IMR-90 (cell line): ENCODE data around the gene CATSPER4. TPM values are rescaled to one million over a fixed set of nuclear protein-coding genes. Genes with fewer than 3 reads are reported as not detected.

Experiments
- ATAC-seq: fragments of 200-7000 bp; cut with Tn5 transposase; 2 replicates; pipeline ENCODE4 v1.9.1; 2020; ENCODE audit warnings: low read depth, mild to moderate bottlenecking, moderate library complexity
- BruUV-seq: library from RNA; stranded (reverse); fragments of 400-500 nt; replicated peaks from 2 replicates; lab custom pipeline; 2021; lab: Mats Ljungman, UMichigan
- CTCF ChIA-PET: fragments of 300-600 bp; formaldehyde crosslinking; extraction: SDS; loops from one replicate; lab custom pipeline; 2021; ENCODE audit warnings: antibody characterized with exemption; lab: Yijun Ruan, JAX
- POLR2A ChIA-PET: fragments of 300-600 bp; sonication (Branson Sonifier 250); formaldehyde crosslinking; loops from one replicate; lab custom pipeline; 2022; ENCODE audit warnings: antibody characterized with exemption; ENCODE audit not compliant: unreplicated experiment; lab: Charles Lee
- DNase-seq: peaks from one replicate; pipeline ENCODE4 v3.0.0; 2013
- H2AFZ ChIP-seq: replicated peaks from 2 replicates; pipeline ENCODE3; 2013; ENCODE audit warnings: low read length, mild to moderate bottlenecking; ENCODE audit not compliant: poor library complexity
- H2AK5ac ChIP-seq: 2 replicates; pipeline ENCODE4 v1.6.1; 2013; ENCODE audit warnings: low read depth, low read length, inconsistent platforms
- H2AK9ac ChIP-seq: replicated peaks from 2 replicates; pipeline ENCODE3; 2013; ENCODE audit warnings: mild to moderate bottlenecking, low read depth, low read length, moderate library complexity; ENCODE audit not compliant: poor library complexity
- H2BK120ac ChIP-seq: 2 replicates; pipeline ENCODE4 v1.6.1; 2013; ENCODE audit warnings: low read depth, low read length, inconsistent platforms
- H2BK15ac ChIP-seq: 3 replicates; pipeline ENCODE4 v1.6.1; 2013; ENCODE audit warnings: low read depth, low read length, inconsistent platforms
- H2BK20ac ChIP-seq: 2 replicates; pipeline ENCODE4 v1.6.1; 2013; ENCODE audit warnings: low read depth, mild to moderate bottlenecking, inconsistent platforms, low read length, moderate library complexity
- H2BK5ac ChIP-seq: 2 replicates; pipeline ENCODE4 v1.6.1; 2013; ENCODE audit warnings: mild to moderate bottlenecking, low read depth, low read length, inconsistent platforms; ENCODE audit not compliant: poor library complexity, severe bottlenecking
- H3K14ac ChIP-seq: replicated peaks from 2 replicates; pipeline ENCODE4 v1.6.1; 2013; ENCODE audit warnings: low read depth, low read length, inconsistent platforms
- H3K18ac ChIP-seq: 2 replicates; pipeline ENCODE4 v1.6.1; 2013; ENCODE audit warnings: low read depth, low read length, control low read depth
- H3K23ac ChIP-seq: 2 replicates; pipeline ENCODE4 v1.6.1; 2013; ENCODE audit warnings: low read depth, low read length, inconsistent platforms
- H3K27ac ChIP-seq: 2 replicates; pipeline ENCODE4 v1.5.1; 2013; ENCODE audit warnings: mild to moderate bottlenecking, control low read depth, low read length; ENCODE audit not compliant: insufficient read depth
- H3K27me3 ChIP-seq: 2 replicates; pipeline ENCODE4 v1.6.1; 2013; ENCODE audit warnings: low read length; ENCODE audit not compliant: control insufficient read depth, insufficient read depth
- H3K36me3 ChIP-seq: 2 replicates; pipeline ENCODE4 v1.6.1; 2013; ENCODE audit warnings: low read length, mixed read lengths; ENCODE audit not compliant: control insufficient read depth, insufficient read depth
- H3K4ac ChIP-seq: 2 replicates; pipeline ENCODE4 v1.6.1; 2013; ENCODE audit warnings: low read depth, low read length, inconsistent platforms
- H3K4me1 ChIP-seq: 2 replicates; pipeline ENCODE4 v1.6.1; 2013; ENCODE audit warnings: low read length, mixed read lengths; ENCODE audit not compliant: control insufficient read depth, insufficient read depth
- H3K4me2 ChIP-seq: 2 replicates; pipeline ENCODE4 v1.6.1; 2013; ENCODE audit warnings: low read depth, mild to moderate bottlenecking, control low read depth, low read length, moderate library complexity
- H3K4me3 ChIP-seq: 2 replicates; pipeline ENCODE4 v1.5.1; 2013; ENCODE audit warnings: low read depth, mild to moderate bottlenecking, control low read depth, low read length, moderate library complexity; ENCODE audit not compliant: insufficient read depth
- H3K56ac ChIP-seq: 2 replicates; pipeline ENCODE4 v1.6.1; 2013; ENCODE audit warnings: low read length, inconsistent platforms; ENCODE audit not compliant: insufficient read depth; ENCODE audit errors: extremely low read depth
- H3K79me1 ChIP-seq, 2 experiments: 2 replicates each; pipeline ENCODE4 v1.6.1; 2013; ENCODE audit warnings: low read length in 2 of 2, inconsistent platforms in 1 of 2, low read depth in 1 of 2
- H3K9ac ChIP-seq: 2 replicates; pipeline ENCODE4 v1.6.1; 2013; ENCODE audit warnings: low read depth, low read length, control low read depth
- H3K9me1 ChIP-seq: 2 replicates; pipeline ENCODE4 v1.6.1; 2013; ENCODE audit warnings: low read length, inconsistent platforms; ENCODE audit not compliant: insufficient read depth
- H3K9me3 ChIP-seq: 2 replicates; pipeline ENCODE4 v1.6.1; 2013; ENCODE audit warnings: low read length; ENCODE audit not compliant: control insufficient read depth, insufficient read depth
- H4K20me1 ChIP-seq: 2 replicates; pipeline ENCODE4 v1.6.1; 2013; ENCODE audit warnings: low read length, inconsistent platforms; ENCODE audit not compliant: insufficient read depth
- H4K5ac ChIP-seq: 2 replicates; pipeline ENCODE4 v1.6.1; 2013; ENCODE audit warnings: mild to moderate bottlenecking, low read depth, low read length, control low read depth
- H4K8ac ChIP-seq, 2 experiments: 2 replicates each; pipeline ENCODE4 v1.6.1; 2013; ENCODE audit warnings: low read depth in 2 of 2, low read length in 2 of 2, control low read depth in 1 of 2, inconsistent platforms in 1 of 2
- H4K91ac ChIP-seq: 2 replicates; pipeline ENCODE4 v1.6.1; 2013; ENCODE audit warnings: low read depth, low read length, inconsistent platforms; ENCODE audit not compliant: insufficient read depth
- ELK1 ChIP-seq: fragments of 150-350 bp; IDR thresholded peaks from 2 replicates; pipeline ENCODE4 v1.6.1; 2016; ENCODE audit warnings: low read depth, mild to moderate bottlenecking, low read length, moderate library complexity, borderline replicate concordance
- FOS ChIP-seq: fragments of 150-350 bp; IDR thresholded peaks from 2 replicates; pipeline ENCODE4 v1.6.1; 2016; ENCODE audit warnings: low read depth, low read length
- MAFK ChIP-seq: IDR thresholded peaks from 2 replicates; pipeline ENCODE4 v1.6.1; 2012; ENCODE audit warnings: low read depth, low read length, improper control_type of control experiment
- RFX5 ChIP-seq: IDR thresholded peaks from 2 replicates; pipeline ENCODE4 v1.8.0; 2012; ENCODE audit warnings: low read depth, mild to moderate bottlenecking, low read length, moderate library complexity
- WGBS, 2 experiments: methylation state at CpG; one replicate each; pipeline versions ENCODE4 v1.1.5 to v1.1.7; 2013; ENCODE audit warnings: missing lambda C conversion rate in 2 of 2; ENCODE audit not compliant: insufficient read length in 1 of 2; ENCODE audit errors: extremely low coverage in 2 of 2; 5-methylcytosine and 5-hydroxymethylcytosine counted together
- dilution Hi-C: fragments of 300-500 bp; cut with HindIII; formaldehyde crosslinking; loops from one replicate; pipeline ENCODE4 v1.14.3; 2018; ENCODE audit warnings: low sequenced_read_pairs; ENCODE audit not compliant: unreplicated experiment
- in situ Hi-C: fragments of 300-500 bp; cut with MboI; formaldehyde crosslinking; loops from 3 replicates; pipeline ENCODE4 v1.14.3; 2019; ENCODE audit warnings: low sequenced_read_pairs, inconsistent platforms, mixed read lengths
- intact Hi-C: fragments of 100-400 bp; cut with micrococcal nuclease; formaldehyde crosslinking; loops from 2 replicates; pipeline ENCODE4 v1.10.0; 2022
- polyA plus RNA-seq, 3 experiments: library from polyadenylated mRNA; depleted of rRNA; stranded (reverse); fragments of >200 nt; gene quantifications; 2 replicates each; pipeline ENCODE4 v1.2.3, GENCODE V29; 2012; ENCODE audit warnings: low replicate concordance in 1 of 3
- total RNA-seq: library from RNA; depleted of rRNA; stranded (reverse); fragments of >200 nt; gene quantifications from 2 replicates; pipeline ENCODE4 v1.2.3, GENCODE V29; 2012

The CATSPER4 gene
- total and polyA plus RNA-seq, 2 of the 4 experiments (the other 2 are of a cell fraction), result not detected

DNA sequence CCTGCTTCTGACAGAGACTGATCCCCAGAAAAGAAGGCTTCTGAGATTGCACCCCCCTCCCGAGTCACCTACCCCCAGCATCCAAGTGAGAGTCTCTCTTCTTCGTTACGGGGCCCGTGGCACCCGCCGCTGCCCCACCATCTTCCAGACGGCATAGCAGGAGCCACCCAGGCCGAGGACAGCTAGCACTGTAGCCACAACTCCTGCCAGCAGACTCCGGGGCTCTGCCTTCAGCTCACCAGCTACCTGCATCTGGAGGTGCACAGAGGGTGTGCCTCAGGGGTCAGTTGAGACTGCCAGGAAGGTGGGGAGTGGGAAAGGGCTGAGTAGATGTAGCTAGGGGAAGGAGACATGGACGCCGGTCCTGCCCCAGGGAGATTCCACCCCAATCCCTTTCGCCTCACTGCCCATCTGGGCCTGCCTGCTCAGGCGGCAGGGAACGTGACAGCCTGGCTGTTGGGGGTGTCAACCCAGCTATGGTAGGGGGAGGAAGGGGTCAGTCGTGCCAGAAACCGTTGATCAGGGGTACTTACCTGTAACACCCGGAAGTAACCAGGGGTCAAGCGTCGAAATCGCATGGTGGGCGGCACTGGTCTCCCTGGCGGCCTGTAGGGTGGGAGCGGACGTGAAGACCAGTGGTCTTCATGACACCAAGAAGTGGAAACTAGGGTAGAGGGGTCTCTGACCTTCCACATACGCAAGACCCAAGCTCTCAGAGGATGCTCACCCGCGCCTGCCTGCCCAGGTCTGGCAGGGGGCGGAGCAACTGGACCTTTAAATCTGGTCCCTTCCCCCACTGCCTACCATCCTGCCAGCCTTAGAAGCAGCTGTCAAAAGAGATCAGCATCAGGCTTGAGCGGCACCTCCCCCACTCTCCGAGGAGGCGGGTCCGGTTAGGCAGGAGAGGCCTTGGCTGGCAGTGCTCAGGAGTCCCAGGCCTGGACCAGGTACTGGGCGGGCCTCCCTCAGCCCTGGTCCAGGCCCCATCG lies 19.0 kb upstream of the CATSPER4 start, which contains the start of gene ZNF593OS:
ZNF593OS (minus strand) TSS at position 749 of the 989 bp plus-strand sequence; CDS start at position 578, 171 bp downstream.
- DNase-seq (no peak), ATAC-seq (no peak)
- no peak within 1 kb of the TSS for H3K9ac ChIP-seq
- no TSS peak for BruUV-seq
- H3K4me3 ChIP-seq, result no peak within 1 kb of the TSS; the same call in 1 of the 2 replicates
- no peaks in the 10 kb centered on the region for H3K9me3 ChIP-seq
- H3K14ac ChIP-seq, result no peak within 1 kb of the TSS
- H3K27me3 ChIP-seq, result no peaks in the 10 kb centered on the region
- no peak within 1 kb of the TSS for H4K8ac ChIP-seq
- H3K9me1 ChIP-seq, result peaks cover 6% of the 10 kb centered on the region; the same call in 1 of the 2 replicates
- H3K36me3 ChIP-seq, result 0 out of 2 replicates have a peak, but pooled peaks cover 2% of the 10 kb centered on the region
- WGBS, 2 experiments, result 95% methylated on average over 7 of the region's 34 CpGs; no CpG with 5 or more reads in 1 of the 2 experiments
- H2AFZ ChIP-seq, result no peak within 1 kb of the TSS
- no peak within 1 kb of the TSS for H2BK20ac ChIP-seq
- H3K18ac ChIP-seq, result no peak within 1 kb of the TSS
- H3K27ac ChIP-seq, result no peak within 1 kb of the TSS
- H4K91ac ChIP-seq, result no peak within 1 kb of the TSS
- no peak within 1 kb of the TSS for H2BK15ac ChIP-seq
- TF ChIP-seq RFX5 (no peak), FOS (no peak), ELK1 (no peak), MAFK (no peak)
- CTCF ChIA-PET, result no interaction called here
- H3K4me2 ChIP-seq, result peak within 1 kb of the TSS; percentile 91; the same call in 1 of the 2 replicates
- no peaks in the 10 kb centered on the region for H4K20me1 ChIP-seq
- H2AK5ac ChIP-seq, result peak within 1 kb of the TSS; percentile 88; the same call in 1 of the 2 replicates
- H3K4ac ChIP-seq, result no peak within 1 kb of the TSS
- in situ Hi-C loops, result no loop called here
- POLR2A ChIA-PET, result no interaction called here
- dilution Hi-C loops, result no loop called here
- H4K5ac ChIP-seq, result no peak within 1 kb of the TSS
- H2BK120ac ChIP-seq, result no peak within 1 kb of the TSS
- intact Hi-C loops, result no loop called here
- H2AK9ac ChIP-seq, result peak within 1 kb of the TSS; percentile 95
- H3K4me1 ChIP-seq, result peaks cover 5% of the 10 kb centered on the region; the same call in 1 of the 2 replicates
- no peak within 1 kb of the TSS for H3K56ac ChIP-seq
- peaks cover 4 to 19% of the 10 kb centered on the region in 2 experiments for H3K79me1 ChIP-seq
- H2BK5ac ChIP-seq, result no peak within 1 kb of the TSS
- no peak within 1 kb of the TSS for H3K23ac ChIP-seq
